WTC11 (cell line): ENCODE measurements around the gene STK11. TPM values are rescaled to one million over a fixed set of nuclear protein-coding genes. Genes with fewer than 3 reads are reported as not detected.

ENCODE experiments used
- ATAC-seq: fragments of 200-7000 bp; cut with Tn5 transposase; 2 replicates; pipeline ENCODE4 v1.10.0; 2021; ENCODE audit warnings: mild to moderate bottlenecking, moderate library complexity
- CTCF ChIA-PET: fragments of 300-600 bp; sonication (Branson Sonifier 250); formaldehyde crosslinking; loops from one replicate; lab custom pipeline; 2021; ENCODE audit warnings: antibody characterized with exemption; lab: Charles Lee
- POLR2A ChIA-PET: fragments of 350-600 bp; sonication (Branson Sonifier 250); formaldehyde crosslinking; loops from one replicate; lab custom pipeline; 2021; ENCODE audit warnings: antibody characterized with exemption; lab: Charles Lee
- DNase-seq: peaks from one replicate; pipeline ENCODE4 v3.0.0; 2021; ENCODE audit warnings: low spot score
- H3K27ac Mint-ChIP-seq: 2 replicates; pipeline ENCODE4 v1.8.0; 2021; ENCODE audit warnings: mixed read lengths
- H3K27me3 Mint-ChIP-seq: 2 replicates; pipeline ENCODE4 v1.8.0; 2021; ENCODE audit warnings: low read depth, mild to moderate bottlenecking, moderate library complexity, mixed read lengths
- H3K36me3 Mint-ChIP-seq: 2 replicates; pipeline ENCODE4 v1.8.0; 2021; ENCODE audit warnings: mixed read lengths
- H3K4me1 Mint-ChIP-seq: 2 replicates; pipeline ENCODE4 v1.8.0; 2022; ENCODE audit warnings: mixed read lengths
- H3K4me3 Mint-ChIP-seq: 2 replicates; pipeline ENCODE4 v1.8.0; 2021; ENCODE audit warnings: mild to moderate bottlenecking, moderate library complexity, mixed read lengths
- H3K9me3 Mint-ChIP-seq: 2 replicates; pipeline ENCODE4 v1.8.0; 2021; ENCODE audit warnings: mixed read lengths
- CBFB ChIP-seq: sonication (generic); formaldehyde crosslinking; IDR thresholded peaks from 2 replicates; pipeline ENCODE4 v1.8.1; 2022; ENCODE audit warnings: mild to moderate bottlenecking, low read depth, missing genetic modification reagents
- CDX4 ChIP-seq: fragments of 250-450 bp; sonication (Bioruptor Pico); IDR thresholded peaks from 2 replicates; pipeline ENCODE4 v1.9.0; 2021; ENCODE audit warnings: moderate library complexity, mild to moderate bottlenecking, inconsistent platforms, borderline replicate concordance
- CREB1 ChIP-seq: sonication (generic); formaldehyde crosslinking; IDR thresholded peaks from 2 replicates; pipeline ENCODE4 v1.8.0; 2023; ENCODE audit warnings: mild to moderate bottlenecking, missing genetic modification reagents
- HMGA2 ChIP-seq: fragments of 250-450 bp; sonication (Bioruptor Pico); IDR thresholded peaks from 2 replicates; pipeline ENCODE4 v1.4.0; 2021; ENCODE audit warnings: mild to moderate bottlenecking, moderate library complexity
- NR2C2 ChIP-seq: sonication (generic); formaldehyde crosslinking; IDR thresholded peaks from 2 replicates; pipeline ENCODE4 v1.8.0; 2022; ENCODE audit warnings: mild to moderate bottlenecking, missing genetic modification reagents
- STAT6 ChIP-seq: sonication (generic); formaldehyde crosslinking; conservative IDR thresholded peaks from 2 replicates; pipeline ENCODE4 v1.8.1; 2023; ENCODE audit warnings: mild to moderate bottlenecking, low read depth, missing genetic modification reagents, moderate library complexity
- ZBTB43 ChIP-seq: sonication (generic); formaldehyde crosslinking; IDR thresholded peaks from 2 replicates; pipeline ENCODE4 v1.8.1; 2023; ENCODE audit warnings: mild to moderate bottlenecking, missing genetic modification reagents
- ZNF416 ChIP-seq: fragments of 250-450 bp; sonication (Bioruptor Pico); IDR thresholded peaks from 2 replicates; pipeline ENCODE4 v1.9.0; 2021; ENCODE audit warnings: mild to moderate bottlenecking, inconsistent platforms
- ZNF425 ChIP-seq: fragments of 250-450 bp; sonication (Bioruptor Pico); conservative IDR thresholded peaks from 2 replicates; pipeline ENCODE4 v1.9.0; 2021; ENCODE audit warnings: mild to moderate bottlenecking
- ZSCAN18 ChIP-seq: fragments of 250-450 bp; sonication (Bioruptor Pico); IDR thresholded peaks from 2 replicates; pipeline ENCODE4 v2.1.2; 2022; ENCODE audit warnings: mild to moderate bottlenecking, moderate library complexity
- total RNA-seq: library from RNA; stranded (reverse); gene quantifications from 3 replicates; pipeline ENCODE4 v1.2.3, GENCODE V29; 2021

The STK11 gene
- total RNA-seq, 1 experiment from 2014 or later, result 112 TPM

GRCh38 chr19:1230783-1231489, 25.4 kb downstream of the STK11 start (continued):
- no peak for TF ChIP-seq ZNF425
- no peak for TF ChIP-seq ZNF416 (CRISPR knock-in tag)
- no peak for TF ChIP-seq HMGA2

- ATAC-seq, result no peak
Observed at GRCh38 chr19:1231729-1232637, 26.4 kb downstream of the STK11 start.

More at GRCh38 chr19:1231729-1232637, 26.4 kb downstream of the STK11 start:
- TF ChIP-seq CDX4, result no peak
- no peak for TF ChIP-seq NR2C2 (CRISPR knock-in tag)
- TF ChIP-seq CBFB (CRISPR knock-in tag), result no peak
- TF ChIP-seq CREB1 (CRISPR knock-in tag), result no peak
- no peak for TF ChIP-seq ZSCAN18 (CRISPR knock-in tag)
- TF ChIP-seq ZBTB43 (CRISPR knock-in tag), result no peak
- no peak for TF ChIP-seq STAT6 (CRISPR knock-in tag)
- Mint-ChIP-seq H3K9me3 (no peaks in the 10 kb centered on the region), H3K27ac (peak overlapping the region; percentile 85), H3K27me3 (no peaks in the 10 kb centered on the region), H3K36me3 (no peaks in the 10 kb centered on the region), H3K4me3 (no peak overlapping the region), H3K4me1 (no peaks in the 10 kb centered on the region)
- no peak for DNase-seq
- ChIA-PET CTCF (interaction anchor here (1.5 kb wide), 2 partner anchors 9 to 12 kb away, joined by 3 to 5 read pairs; no protein-coding TSS in a partner anchor), POLR2A (interaction anchor here (0.6 kb wide), 1 partner anchor 53 kb away, joined by 4 read pairs; no protein-coding TSS in a partner anchor)
